IPS-11a (cell line): ENCODE data around the gene VPREB1.
"Not testable (repeated sequence)": the region's sequence is repeated elsewhere in the genome, so short reads cannot be mapped to it uniquely, and the experiment has no call there.

Experiments
- H3K4me3 ChIP-seq: one replicate; pipeline ENCODE4 v1.5.1; 2013; ENCODE audit warnings: low read depth, low read length, control low read depth

VPREB1 gene

DNA sequence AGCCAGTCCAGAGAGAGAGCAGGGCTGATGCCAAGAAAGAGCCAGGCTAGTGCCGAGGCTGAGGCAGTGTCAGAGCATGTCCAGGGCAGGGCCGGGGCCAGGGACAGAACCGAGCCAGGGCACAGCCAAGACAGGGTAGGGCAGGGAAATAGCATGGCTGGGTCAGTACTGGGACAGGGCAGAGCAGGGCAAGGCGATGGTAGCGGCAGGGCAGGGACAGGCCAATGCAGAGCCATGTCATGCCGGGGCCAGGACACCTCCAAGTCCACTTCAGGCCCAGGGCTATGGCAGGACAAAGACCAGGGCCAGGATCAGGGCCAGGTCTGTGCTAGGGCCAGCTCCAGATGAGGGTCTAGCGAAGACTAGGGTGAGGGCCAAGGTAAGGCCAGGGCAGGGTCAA is 48.9 kb downstream of the VPREB1 start:
- H3K4me3 ChIP-seq, result not testable (repeated sequence)

DNA sequence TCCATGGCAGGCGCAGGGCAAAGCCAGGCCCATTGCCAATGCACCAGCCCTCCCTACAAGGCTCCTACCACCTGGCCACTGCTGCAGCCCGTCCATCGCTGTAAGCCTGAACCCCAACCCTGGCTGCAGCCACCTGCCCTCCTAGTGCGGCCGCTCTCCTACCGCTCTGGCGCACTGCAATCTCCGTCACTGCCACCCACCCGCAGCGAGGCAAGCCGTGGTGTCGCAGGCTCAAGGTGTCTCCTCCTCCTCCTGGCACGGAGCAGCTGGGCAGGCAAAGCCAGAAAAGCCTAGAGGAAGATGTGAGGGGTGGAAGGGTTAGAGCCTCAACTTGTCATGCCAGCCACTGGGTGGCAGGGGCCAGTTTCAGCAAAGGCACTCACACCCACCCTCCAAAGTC is 50.1 kb downstream of the VPREB1 start:
- not testable (repeated sequence) for H3K4me3 ChIP-seq
